Smooth muscle cell (in vitro differentiated cells): ENCODE data around the gene PHF20. TPM values are rescaled to one million over a fixed set of nuclear protein-coding genes. Genes with fewer than 3 reads are reported as not detected.

Source experiments
- DNase-seq: peaks from one replicate; lab custom pipeline; 2025; ENCODE audit not compliant: unreplicated experiment; lab: John Stamatoyannopoulos, UW
- H2AFZ ChIP-seq: fragments of 200-600 bp; sonication (generic); 2 replicates; pipeline ENCODE4 v1.6.0; 2016; ENCODE audit warnings: antibody characterized with exemption, low read depth, mild to moderate bottlenecking
- H3F3A ChIP-seq: fragments of 200-600 bp; sonication (generic); 2 replicates; pipeline ENCODE4 v1.6.0; 2017; ENCODE audit warnings: antibody characterized with exemption, low read depth
- H3K27ac ChIP-seq: fragments of 200-600 bp; sonication (generic); 2 replicates; pipeline ENCODE4 v1.5.1; 2016; ENCODE audit warnings: low read depth, mild to moderate bottlenecking
- H3K27me3 ChIP-seq: fragments of 200-600 bp; sonication (generic); 2 replicates; pipeline ENCODE4 v1.6.1; 2016; ENCODE audit warnings: low read depth, mild to moderate bottlenecking
- H3K36me3 ChIP-seq: fragments of 200-600 bp; sonication (generic); 2 replicates; pipeline ENCODE4 v1.5.1; 2016; ENCODE audit warnings: low read depth
- H3K4me1 ChIP-seq: fragments of 200-600 bp; sonication (generic); 2 replicates; pipeline ENCODE4 v1.5.1; 2016; ENCODE audit warnings: low read depth
- H3K4me2 ChIP-seq: fragments of 200-600 bp; sonication (generic); 2 replicates; pipeline ENCODE4 v1.6.0; 2016; ENCODE audit warnings: mild to moderate bottlenecking
- H3K4me3 ChIP-seq: fragments of 200-600 bp; sonication (generic); 2 replicates; pipeline ENCODE4 v1.5.1; 2016; ENCODE audit warnings: mild to moderate bottlenecking
- H3K79me2 ChIP-seq: fragments of 200-600 bp; sonication (generic); 2 replicates; pipeline ENCODE4 v1.6.0; 2016; ENCODE audit warnings: low read depth, mild to moderate bottlenecking
- H3K9ac ChIP-seq: fragments of 200-600 bp; sonication (generic); 2 replicates; pipeline ENCODE4 v1.6.0; 2016; ENCODE audit warnings: low read depth
- H3K9me3 ChIP-seq: fragments of 200-600 bp; sonication (generic); replicated peaks from 2 replicates; pipeline ENCODE4 v1.5.1; 2016; ENCODE audit warnings: low read depth
- H4K20me1 ChIP-seq: fragments of 200-600 bp; sonication (generic); 2 replicates; pipeline ENCODE4 v1.6.0; 2016; ENCODE audit warnings: low read depth
- WGBS: methylation state at CpG from one replicate; pipeline ENCODE4 v1.1.7; 2016; ENCODE audit warnings: low lambda C conversion rate; 5-methylcytosine and 5-hydroxymethylcytosine counted together
- polyA plus RNA-seq: library from polyadenylated mRNA; unstranded; fragments of >200 nt; fragmentation: Nextera tagmentation; extraction: Ambion mirVana; gene quantifications from 2 replicates; pipeline ENCODE4 v1.2.1, GENCODE V29; 2016
- total RNA-seq: library from RNA; depleted of rRNA; stranded (reverse); fragments of >200 nt; gene quantifications from 2 replicates; pipeline ENCODE4 v1.2.3, GENCODE V29; 2014
- TF ChIP-seq, protein P1 (sequence below): fragments of 200-600 bp; sonication (generic); IDR thresholded peaks from 2 replicates; pipeline ENCODE4 v1.5.1; 2017; ENCODE audit warnings: borderline replicate concordance, mild to moderate bottlenecking, antibody characterized with exemption; ENCODE audit not compliant: insufficient read depth, poor library complexity, severe bottlenecking

PHF20 gene
- total and polyA plus RNA-seq, 2 experiments from 2014 or later: 23.3 to 27.4 TPM

DNA sequence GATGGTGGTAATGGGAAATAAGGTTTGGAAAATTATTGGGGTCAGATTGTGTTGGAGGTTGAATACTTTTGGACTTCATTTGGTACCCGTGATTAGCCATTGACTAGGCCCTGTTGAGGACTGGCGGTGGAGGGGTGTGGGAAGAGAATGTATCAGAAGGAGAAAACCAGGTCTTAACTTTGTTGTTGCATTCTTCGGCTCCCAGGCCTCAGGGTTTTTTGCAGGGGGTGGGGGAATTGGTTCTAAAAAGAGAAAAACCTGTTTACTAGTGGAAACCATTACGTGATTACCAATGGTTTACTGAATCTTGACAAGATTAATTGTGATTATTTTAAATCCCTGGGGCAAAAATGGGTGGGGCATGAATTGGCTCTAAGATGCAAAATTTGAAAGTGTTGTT is 85.1 kb downstream of the PHF20 start:
- Histone ChIP-seq H3K79me2 (no peaks in the 10 kb centered on the region), H3K27ac (peak overlapping the region; percentile 31)
- WGBS: 65% methylated on average over 4 of the region's 4 CpGs

DNA sequence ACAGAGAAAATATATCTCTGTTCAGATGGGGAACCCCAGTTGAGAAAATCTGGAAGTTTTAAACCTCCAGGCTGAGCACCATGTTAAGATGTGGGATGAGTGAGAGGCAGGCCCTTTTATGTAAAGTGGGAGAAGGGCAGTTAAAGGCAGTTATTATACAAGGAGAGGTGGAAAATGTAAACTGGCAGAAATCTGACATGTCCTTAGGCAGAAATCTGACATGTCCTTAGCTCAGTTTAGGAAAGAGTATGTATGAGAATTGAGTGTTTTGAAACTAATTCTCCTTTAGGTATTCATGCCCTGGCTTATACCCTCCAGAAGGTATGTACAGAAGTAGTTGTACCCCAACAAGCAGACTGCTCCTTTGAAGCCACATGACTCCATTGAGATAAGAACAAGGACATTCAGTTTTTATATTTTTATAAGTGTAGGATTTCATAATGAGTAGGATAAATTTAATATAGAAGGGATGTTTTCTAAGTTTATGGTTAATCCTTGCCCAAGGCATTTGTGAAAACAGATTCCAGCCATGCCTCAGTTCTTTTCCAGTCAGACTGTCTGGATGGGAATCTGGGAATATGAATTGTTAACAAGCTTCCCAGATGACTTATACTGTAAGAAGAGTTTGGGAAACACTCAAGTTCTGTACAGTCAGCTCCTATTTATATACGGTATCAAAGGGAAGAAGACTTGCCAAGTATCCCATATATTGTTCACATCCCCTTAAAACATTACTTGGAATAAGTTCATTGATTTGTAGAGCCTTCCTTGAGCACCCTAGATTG is 94.8 kb downstream of the PHF20 start:
- no peaks in the 10 kb centered on the region for H4K20me1 ChIP-seq
- H3F3A ChIP-seq: peaks cover 12% of the 10 kb centered on the region
- H2AFZ ChIP-seq: no peak overlapping the region
- peak overlapping the region; percentile 78 for H3K27ac ChIP-seq
- peaks cover 10% of the 10 kb centered on the region for H3K4me1 ChIP-seq
- WGBS: 56% methylated on average over 1 of the region's 1 CpG
- H3K9ac ChIP-seq: no peak overlapping the region
- H3K27me3 ChIP-seq: no peaks in the 10 kb centered on the region
- H3K36me3 ChIP-seq: no peaks in the 10 kb centered on the region
- peaks cover 4% of the 10 kb centered on the region for H3K79me2 ChIP-seq
- no peak for DNase-seq
- no peak overlapping the region for H3K4me3 ChIP-seq
- TF ChIP-seq, protein P1, sequence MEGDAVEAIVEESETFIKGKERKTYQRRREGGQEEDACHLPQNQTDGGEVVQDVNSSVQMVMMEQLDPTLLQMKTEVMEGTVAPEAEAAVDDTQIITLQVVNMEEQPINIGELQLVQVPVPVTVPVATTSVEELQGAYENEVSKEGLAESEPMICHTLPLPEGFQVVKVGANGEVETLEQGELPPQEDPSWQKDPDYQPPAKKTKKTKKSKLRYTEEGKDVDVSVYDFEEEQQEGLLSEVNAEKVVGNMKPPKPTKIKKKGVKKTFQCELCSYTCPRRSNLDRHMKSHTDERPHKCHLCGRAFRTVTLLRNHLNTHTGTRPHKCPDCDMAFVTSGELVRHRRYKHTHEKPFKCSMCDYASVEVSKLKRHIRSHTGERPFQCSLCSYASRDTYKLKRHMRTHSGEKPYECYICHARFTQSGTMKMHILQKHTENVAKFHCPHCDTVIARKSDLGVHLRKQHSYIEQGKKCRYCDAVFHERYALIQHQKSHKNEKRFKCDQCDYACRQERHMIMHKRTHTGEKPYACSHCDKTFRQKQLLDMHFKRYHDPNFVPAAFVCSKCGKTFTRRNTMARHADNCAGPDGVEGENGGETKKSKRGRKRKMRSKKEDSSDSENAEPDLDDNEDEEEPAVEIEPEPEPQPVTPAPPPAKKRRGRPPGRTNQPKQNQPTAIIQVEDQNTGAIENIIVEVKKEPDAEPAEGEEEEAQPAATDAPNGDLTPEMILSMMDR: no peak
- H3K4me2 ChIP-seq: peak overlapping the region; percentile 61
- no peaks in the 10 kb centered on the region for H3K9me3 ChIP-seq

More for the DNA sequence above, 85.1 kb downstream of the PHF20 start:
- TF ChIP-seq, protein P1: no peak
- H3K27me3 ChIP-seq: no peaks in the 10 kb centered on the region
- H2AFZ ChIP-seq: no peak overlapping the region
- no peak overlapping the region for H3K9ac ChIP-seq
- H3K4me3 ChIP-seq: no peak overlapping the region
- H3F3A ChIP-seq: no peaks in the 10 kb centered on the region
- no peak for DNase-seq
- H3K4me2 ChIP-seq: no peak overlapping the region
- H3K36me3 ChIP-seq: no peaks in the 10 kb centered on the region
- no peaks in the 10 kb centered on the region for H3K9me3 ChIP-seq
- peaks cover 5% of the 10 kb centered on the region for H4K20me1 ChIP-seq
- H3K4me1 ChIP-seq: no peaks in the 10 kb centered on the region

DNA sequence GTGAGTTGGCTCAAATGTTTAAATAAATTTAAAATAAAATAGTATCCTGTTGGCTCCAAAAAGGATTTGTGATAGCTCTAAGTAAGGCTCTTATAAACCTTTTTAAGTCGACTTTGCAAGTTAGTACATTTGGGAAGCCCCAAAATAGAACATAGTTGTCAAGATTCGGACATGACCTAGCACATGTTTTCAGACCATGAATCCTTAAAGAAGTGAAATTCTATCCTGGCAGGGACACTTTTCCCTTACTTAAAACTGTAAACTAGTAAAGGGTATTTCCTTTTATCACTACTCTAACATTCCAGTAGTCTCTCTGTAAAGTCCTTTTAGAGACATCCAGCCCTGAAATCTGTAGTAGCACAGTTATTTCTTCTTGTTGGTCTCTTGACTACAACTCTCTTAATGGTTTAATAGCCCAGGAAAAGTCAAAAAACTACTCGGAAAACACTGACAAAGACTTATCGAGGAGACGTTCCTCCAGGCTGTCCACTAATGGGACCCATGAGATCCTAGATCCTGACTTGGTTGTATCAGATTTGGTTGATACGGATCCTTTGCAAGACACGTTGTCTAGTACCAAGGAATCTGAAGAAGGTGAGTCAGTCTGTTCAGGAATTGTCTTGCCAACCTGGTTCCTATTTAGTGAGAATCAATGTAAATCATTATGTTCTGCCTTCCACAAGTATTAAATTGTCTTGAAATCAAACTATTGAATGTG is 98.9 kb downstream of the PHF20 start:
- no peak overlapping the region for H2AFZ ChIP-seq
- H3F3A ChIP-seq: peaks cover 23% of the 10 kb centered on the region
- peak overlapping the region; percentile 8 for H3K27ac ChIP-seq
- H3K4me1 ChIP-seq: peaks cover 11% of the 10 kb centered on the region
- 76% methylated on average over 7 of the region's 7 CpGs for WGBS
- no peaks in the 10 kb centered on the region for H4K20me1 ChIP-seq
- H3K79me2 ChIP-seq: peaks cover 13% of the 10 kb centered on the region
- H3K4me3 ChIP-seq: no peak overlapping the region
- no peak for DNase-seq
- no peak overlapping the region for H3K9ac ChIP-seq
- H3K27me3 ChIP-seq: no peaks in the 10 kb centered on the region
- no peaks in the 10 kb centered on the region for H3K9me3 ChIP-seq
- TF ChIP-seq, protein P1: no peak
- H3K4me2 ChIP-seq: no peak overlapping the region
- H3K36me3 ChIP-seq: no peaks in the 10 kb centered on the region
